Endodermal cell (in vitro differentiated cells): ENCODE measurements around the gene SERTAD1. TPM values are rescaled to one million over a fixed set of nuclear protein-coding genes. Genes with fewer than 3 reads are reported as not detected.

Experiments
- DNase-seq: peaks from one replicate; pipeline ENCODE4 v3.0.0-alpha.2; 2017
- H3K27ac ChIP-seq: 2 replicates; pipeline ENCODE4 v1.5.1; 2013; ENCODE audit warnings: mild to moderate bottlenecking, low read depth, low read length, moderate library complexity
- H3K27me3 ChIP-seq: 2 replicates; pipeline ENCODE4 v1.6.1; 2013; ENCODE audit warnings: mild to moderate bottlenecking, low read length, moderate library complexity; ENCODE audit not compliant: insufficient read depth, control insufficient read depth, poor library complexity, severe bottlenecking
- H3K36me3 ChIP-seq: 2 replicates; pipeline ENCODE4 v1.7.0; 2013; ENCODE audit warnings: mild to moderate bottlenecking, low read length, moderate library complexity; ENCODE audit not compliant: control insufficient read depth, insufficient read depth
- H3K4me1 ChIP-seq: one replicate; pipeline ENCODE4 v1.7.0; 2013; ENCODE audit warnings: low read length; ENCODE audit not compliant: control insufficient read depth, insufficient read depth
- H3K4me3 ChIP-seq: 2 replicates; pipeline ENCODE4 v1.5.1; 2013; ENCODE audit warnings: mild to moderate bottlenecking, low read length, moderate library complexity
- H3K9ac ChIP-seq: 2 replicates; pipeline ENCODE4 v1.6.1; 2013; ENCODE audit warnings: mild to moderate bottlenecking, low read length, moderate library complexity; ENCODE audit not compliant: poor library complexity, severe bottlenecking; ENCODE audit errors: extremely low read depth
- H3K9me3 ChIP-seq: 2 replicates; pipeline ENCODE4 v1.6.1; 2013; ENCODE audit warnings: mild to moderate bottlenecking, low read length, moderate library complexity; ENCODE audit not compliant: control insufficient read depth
- H3K27ac Mint-ChIP-seq: 2 replicates; pipeline ENCODE4 v1.8.0; 2020; ENCODE audit warnings: mixed read lengths
- H3K27me3 Mint-ChIP-seq: 2 replicates; pipeline ENCODE4 v1.8.0; 2021; ENCODE audit warnings: mild to moderate bottlenecking, mixed read lengths; ENCODE audit not compliant: insufficient read depth
- H3K36me3 Mint-ChIP-seq: 2 replicates; pipeline ENCODE4 v1.8.0; 2020; ENCODE audit warnings: low read depth, mixed read lengths
- H3K4me1 Mint-ChIP-seq: 2 replicates; pipeline ENCODE4 v1.8.0; 2020; ENCODE audit warnings: mixed read lengths
- H3K4me3 Mint-ChIP-seq: 2 replicates; pipeline ENCODE4 v1.8.0; 2020; ENCODE audit warnings: mild to moderate bottlenecking, moderate library complexity, mixed read lengths
- H3K9me3 Mint-ChIP-seq: 2 replicates; pipeline ENCODE4 v1.8.0; 2020; ENCODE audit warnings: mild to moderate bottlenecking, mixed read lengths
- WGBS, 2 experiments: methylation state at CpG; one replicate each; pipeline versions ENCODE4 v1.1.5 to v1.1.7; 2013; ENCODE audit warnings: missing lambda C conversion rate in 2 of 2, mixed read lengths in 1 of 2; ENCODE audit not compliant: insufficient coverage in 1 of 2, insufficient read length in 1 of 2; 5-methylcytosine and 5-hydroxymethylcytosine counted together
- total RNA-seq, 2 donors: library from RNA; stranded (reverse); fragmentation: NEBNext Ultra II Directional in 1 of 2; extraction: Animal tissue kit (Norgen Biotek cat#: 25700) in 1 of 2; gene quantifications; 2 replicates in 1 of 2; 3 replicates in 1 of 2; pipeline ENCODE4 v1.2.1, GENCODE V29; 2021
- TF ChIP-seq, protein P1 (sequence below): fragments of 200-600 bp; sonication (generic); conservative IDR thresholded peaks from 2 replicates; pipeline ENCODE4 v1.5.0; 2021; ENCODE audit warnings: antibody characterized with exemption, mild to moderate bottlenecking

Gene SERTAD1
- total RNA-seq, 2 donors from 2014 or later: 4.0 to 4.5 TPM

DNA sequence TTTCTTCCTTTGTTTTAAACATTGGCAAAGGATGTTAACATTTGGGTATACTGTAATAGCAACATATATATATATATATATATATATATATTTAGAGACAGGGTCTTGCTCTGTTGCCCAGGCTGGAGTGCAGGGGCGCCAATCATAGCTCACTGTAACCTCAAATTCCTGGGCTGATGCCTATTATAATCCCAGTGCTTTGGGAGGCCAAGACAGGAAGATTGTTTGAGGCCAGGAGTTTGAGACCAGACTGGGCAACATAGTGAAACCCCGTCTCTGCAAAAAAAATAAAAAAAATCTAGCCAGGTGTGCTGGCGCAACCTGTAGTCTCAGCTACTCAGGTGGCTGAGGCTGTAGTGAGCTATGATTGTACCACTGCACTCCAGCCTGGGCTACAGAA is 34.4 kb upstream of the SERTAD1 start:
- Histone ChIP-seq H3K27ac (no peak overlapping the region), H3K9me3 (no peaks in the 10 kb centered on the region), H3K27me3 (no peaks in the 10 kb centered on the region), H3K36me3 (no peaks in the 10 kb centered on the region), H3K4me3 (no peak overlapping the region), H3K4me1 (no peaks in the 10 kb centered on the region), H3K9ac (no peak overlapping the region)
- no peak overlapping the region for H3K4me3 Mint-ChIP-seq
- no peaks in the 10 kb centered on the region for H3K9me3 Mint-ChIP-seq
- no peaks in the 10 kb centered on the region for H3K27me3 Mint-ChIP-seq
- 89 to 94% methylated on average over 2 to 3 of the region's 3 CpGs for WGBS, 2 experiments
- no peak for DNase-seq
- no peaks in the 10 kb centered on the region for H3K4me1 Mint-ChIP-seq
- H3K27ac Mint-ChIP-seq: no peak overlapping the region
- peaks cover 8% of the 10 kb centered on the region for H3K36me3 Mint-ChIP-seq
- TF ChIP-seq, protein P1, sequence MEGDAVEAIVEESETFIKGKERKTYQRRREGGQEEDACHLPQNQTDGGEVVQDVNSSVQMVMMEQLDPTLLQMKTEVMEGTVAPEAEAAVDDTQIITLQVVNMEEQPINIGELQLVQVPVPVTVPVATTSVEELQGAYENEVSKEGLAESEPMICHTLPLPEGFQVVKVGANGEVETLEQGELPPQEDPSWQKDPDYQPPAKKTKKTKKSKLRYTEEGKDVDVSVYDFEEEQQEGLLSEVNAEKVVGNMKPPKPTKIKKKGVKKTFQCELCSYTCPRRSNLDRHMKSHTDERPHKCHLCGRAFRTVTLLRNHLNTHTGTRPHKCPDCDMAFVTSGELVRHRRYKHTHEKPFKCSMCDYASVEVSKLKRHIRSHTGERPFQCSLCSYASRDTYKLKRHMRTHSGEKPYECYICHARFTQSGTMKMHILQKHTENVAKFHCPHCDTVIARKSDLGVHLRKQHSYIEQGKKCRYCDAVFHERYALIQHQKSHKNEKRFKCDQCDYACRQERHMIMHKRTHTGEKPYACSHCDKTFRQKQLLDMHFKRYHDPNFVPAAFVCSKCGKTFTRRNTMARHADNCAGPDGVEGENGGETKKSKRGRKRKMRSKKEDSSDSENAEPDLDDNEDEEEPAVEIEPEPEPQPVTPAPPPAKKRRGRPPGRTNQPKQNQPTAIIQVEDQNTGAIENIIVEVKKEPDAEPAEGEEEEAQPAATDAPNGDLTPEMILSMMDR: no peak

DNA sequence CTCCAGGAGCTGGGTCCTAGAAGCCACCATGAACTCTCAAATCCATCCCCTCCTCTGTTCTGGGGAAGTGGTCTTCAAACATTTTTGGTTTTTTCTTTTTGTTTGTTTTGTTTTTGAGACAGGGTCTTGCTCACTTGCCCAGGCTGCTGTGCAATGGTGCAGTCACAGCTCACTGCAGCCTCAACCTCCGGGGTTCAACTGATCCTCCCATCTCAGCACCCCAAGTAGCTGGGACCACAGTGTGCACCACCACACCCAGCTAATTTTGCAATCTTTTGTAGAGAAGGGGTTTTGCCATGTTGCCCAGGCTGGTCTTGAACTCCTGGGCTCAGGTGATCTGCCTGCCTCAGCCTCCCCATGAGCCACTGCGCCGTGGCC is 32.8 kb upstream of the SERTAD1 start:
- Mint-ChIP-seq H3K4me1 (no peaks in the 10 kb centered on the region), H3K4me3 (no peak overlapping the region), H3K27me3 (no peaks in the 10 kb centered on the region), H3K36me3 (peaks cover 8% of the 10 kb centered on the region), H3K9me3 (no peaks in the 10 kb centered on the region), H3K27ac (no peak overlapping the region)
- no peaks in the 10 kb centered on the region for H3K27me3 ChIP-seq
- H3K36me3 ChIP-seq: no peaks in the 10 kb centered on the region
- 94 to 95% methylated on average over 3 of the region's 3 CpGs for WGBS, 2 experiments
- no peak overlapping the region for H3K9ac ChIP-seq
- TF ChIP-seq, protein P1: no peak
- H3K4me1 ChIP-seq: no peaks in the 10 kb centered on the region
- H3K9me3 ChIP-seq: no peaks in the 10 kb centered on the region
- DNase-seq: no peak
- no peak overlapping the region for H3K4me3 ChIP-seq
- no peak overlapping the region for H3K27ac ChIP-seq

DNA sequence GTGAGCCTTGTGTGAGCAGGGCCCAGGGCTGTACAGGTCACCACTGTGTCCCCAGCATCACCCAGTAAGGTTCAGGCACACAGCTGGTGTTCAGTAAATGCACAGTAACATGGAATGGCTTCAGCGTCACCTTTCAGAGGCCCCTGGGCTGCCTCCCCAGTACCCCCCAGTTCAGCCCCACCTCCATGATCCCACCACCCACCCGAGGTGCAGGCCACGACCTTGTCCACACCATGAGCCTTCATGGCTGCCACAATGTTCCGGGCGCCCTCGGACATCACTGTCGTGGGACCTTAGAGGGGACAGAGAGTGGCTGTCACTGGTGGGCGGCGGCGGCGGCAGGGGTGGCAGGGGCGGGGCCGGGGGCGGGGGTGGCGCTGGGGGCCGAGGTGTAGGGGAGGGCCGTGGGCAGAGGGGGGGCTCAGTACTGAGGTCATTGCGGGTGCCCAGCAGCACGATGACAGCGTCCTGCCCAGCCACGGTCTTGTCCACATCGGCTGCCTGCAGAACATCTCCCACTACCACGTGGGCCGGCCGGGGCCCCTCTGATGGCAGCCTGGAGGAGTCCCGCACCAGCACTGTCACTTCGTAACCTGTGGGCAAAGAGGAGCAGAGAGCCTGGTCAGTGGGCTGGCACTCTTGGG is 32.3 kb upstream of the SERTAD1 start:
- H3K9ac ChIP-seq: no peak overlapping the region
- Mint-ChIP-seq H3K27ac (peak overlapping the region; percentile 39), H3K4me1 (no peaks in the 10 kb centered on the region), H3K36me3 (peaks cover 8% of the 10 kb centered on the region), H3K4me3 (no peak overlapping the region), H3K27me3 (no peaks in the 10 kb centered on the region), H3K9me3 (no peaks in the 10 kb centered on the region)
- no peak overlapping the region for H3K4me3 ChIP-seq
- no peaks in the 10 kb centered on the region for H3K9me3 ChIP-seq
- H3K27me3 ChIP-seq: no peaks in the 10 kb centered on the region
- WGBS, 2 experiments: 89 to 100% methylated on average over 1 to 27 of the region's 27 CpGs
- no peak overlapping the region for H3K27ac ChIP-seq
- no peaks in the 10 kb centered on the region for H3K4me1 ChIP-seq
- TF ChIP-seq, protein P1: no peak
- H3K36me3 ChIP-seq: no peaks in the 10 kb centered on the region
- no peak for DNase-seq
